Umbilical cord (tissue), 2 donors: ENCODE results near the gene NPIPA7. TPM values are rescaled to one million over a fixed set of nuclear protein-coding genes. Genes with fewer than 3 reads are reported as not detected.
"Not testable (repeated sequence)": the region's sequence is repeated elsewhere in the genome, so short reads cannot be mapped to it uniquely, and the experiment has no call there.

Source experiments
- DNase-seq: peaks from one replicate; pipeline ENCODE4 v3.0.0-alpha.2; 2015; ENCODE audit warnings: low spot score
- total RNA-seq: library from RNA; depleted of rRNA; stranded (reverse); fragments of >200 nt; gene quantifications from one replicate; pipeline ENCODE4 v1.2.3, GENCODE V29; 2014; ENCODE audit warnings: low replicate concordance; ENCODE audit not compliant: insufficient read depth

NPIPA7 gene
- not detected for total RNA-seq

DNA sequence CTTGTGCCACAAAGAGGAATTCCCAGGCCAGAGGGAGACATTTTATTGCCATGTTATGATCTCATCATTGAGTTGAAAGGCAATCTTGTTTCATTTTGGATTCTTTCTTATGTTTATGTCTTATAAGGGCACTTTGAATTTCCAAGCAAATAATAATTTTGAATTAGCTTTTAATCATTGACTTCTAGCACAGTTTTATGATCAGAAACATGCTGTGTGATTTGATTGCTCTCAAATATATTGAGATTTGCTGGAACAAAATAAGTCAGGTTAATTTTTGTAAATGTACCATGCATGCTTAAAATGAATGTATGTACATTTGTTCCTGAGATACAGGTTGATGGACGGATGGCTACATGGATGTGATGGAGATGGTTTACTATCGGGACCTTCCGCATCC lies at the start of gene NPIPA7:
Gene NPIPA7, plus strand, starts transcription at position 301 of the 400 bp plus-strand sequence. CDS start 105 bp downstream, outside the sequence.
- not testable (repeated sequence) for DNase-seq

- DNase-seq, result not testable (repeated sequence)
These were observed 47.5 kb upstream of the NPIPA7 start for GRCh38 chr16:16331466-16331865.

GRCh38 chr16:16357556-16357955 lies 21.4 kb upstream of the NPIPA7 start:
- not testable (repeated sequence) for DNase-seq

GRCh38 chr16:16358539-16359240 lies 20.2 kb upstream of the NPIPA7 start:
- not testable (repeated sequence) for DNase-seq

GRCh38 chr16:16363595-16363994 lies 15.3 kb upstream of the NPIPA7 start:
- DNase-seq, result not testable (repeated sequence)

GRCh38 chr16:16364100-16364499 lies 14.8 kb upstream of the NPIPA7 start:
- not testable (repeated sequence) for DNase-seq

- not testable (repeated sequence) for DNase-seq
These were observed 14.2 kb upstream of the NPIPA7 start for GRCh38 chr16:16364701-16365100.

- DNase-seq, result not testable (repeated sequence)
These were observed 13.6 kb upstream of the NPIPA7 start for GRCh38 chr16:16365319-16365718.

DNA sequence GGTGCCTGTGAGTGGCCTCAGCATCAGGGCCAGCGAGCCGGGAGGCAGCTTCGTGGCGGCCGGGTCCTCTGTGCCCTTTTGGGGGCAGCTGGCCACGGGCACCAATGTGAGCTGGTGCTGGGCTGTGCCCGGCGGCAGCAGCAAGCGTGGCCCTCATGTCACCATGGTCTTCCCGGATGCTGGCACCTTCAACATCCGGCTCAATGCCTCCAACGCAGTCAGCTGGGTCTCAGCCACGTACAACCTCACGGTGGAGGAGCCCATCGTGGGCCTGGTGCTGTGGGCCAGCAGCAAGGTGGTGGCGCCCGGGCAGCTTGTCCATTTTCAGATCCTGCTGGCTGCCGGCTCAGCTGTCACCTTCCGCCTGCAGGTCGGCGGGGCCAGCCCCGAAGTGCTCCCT lies 13.1 kb upstream of the NPIPA7 start:
- not testable (repeated sequence) for DNase-seq

GRCh38 chr16:16366552-16367284 lies 12.2 kb upstream of the NPIPA7 start:
- DNase-seq, result not testable (repeated sequence)

DNA sequence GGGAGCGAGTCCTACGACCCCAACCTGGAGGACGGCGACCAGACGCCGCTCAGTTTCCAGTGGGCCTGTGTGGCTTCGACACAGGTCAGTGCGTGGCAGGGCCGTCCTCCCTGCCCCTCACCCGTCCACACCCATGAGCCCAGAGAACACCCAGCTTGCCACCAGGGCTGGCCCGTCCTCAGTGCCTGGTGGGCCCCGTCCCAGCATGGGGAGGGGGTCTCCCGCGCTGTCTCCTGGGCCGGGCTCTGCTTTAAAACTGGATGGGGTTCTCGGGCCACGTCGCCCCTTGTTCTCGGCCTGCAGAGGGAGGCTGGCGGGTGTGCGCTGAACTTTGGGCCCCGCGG lies 11.7 kb upstream of the NPIPA7 start:
- not testable (repeated sequence) for DNase-seq

DNA sequence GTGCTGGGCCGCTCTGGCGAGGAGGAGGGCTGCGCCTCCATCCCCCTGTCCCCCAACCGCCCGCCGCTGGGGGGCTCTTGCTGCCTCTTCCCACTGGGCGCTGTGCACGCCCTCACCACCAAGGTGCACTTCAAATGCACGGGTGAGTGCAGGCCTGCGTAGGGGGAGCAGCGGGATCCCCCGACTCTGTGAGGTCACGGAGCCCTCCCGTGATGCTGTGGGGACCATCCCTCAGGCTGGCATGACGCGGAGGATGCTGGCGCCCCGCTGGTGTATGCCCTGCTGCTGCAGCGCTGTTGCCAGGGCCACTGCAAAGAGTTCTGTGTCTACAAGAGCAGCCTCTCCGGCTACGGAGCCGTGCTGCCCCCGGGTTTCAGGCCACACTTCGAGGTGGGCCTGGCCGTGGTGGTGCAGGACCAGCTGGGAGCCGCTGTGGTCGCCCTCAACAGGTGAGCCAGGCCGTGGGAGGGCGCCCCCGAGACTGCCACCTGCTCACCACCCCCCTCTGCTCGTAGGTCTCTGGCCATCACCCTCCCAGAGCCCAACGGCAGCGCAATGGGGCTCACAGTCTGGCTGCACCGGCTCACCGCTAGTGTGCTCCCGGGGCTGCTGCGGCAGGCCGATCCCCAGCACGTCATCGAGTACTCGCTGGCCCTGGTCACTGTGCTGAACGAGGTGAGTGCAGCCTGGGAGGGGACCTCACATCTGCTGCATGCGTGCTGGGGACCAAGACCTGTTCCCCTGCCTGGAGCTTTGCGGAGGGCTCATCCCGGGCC lies 9.7 kb upstream of the NPIPA7 start:
- not testable (repeated sequence) for DNase-seq

DNA sequence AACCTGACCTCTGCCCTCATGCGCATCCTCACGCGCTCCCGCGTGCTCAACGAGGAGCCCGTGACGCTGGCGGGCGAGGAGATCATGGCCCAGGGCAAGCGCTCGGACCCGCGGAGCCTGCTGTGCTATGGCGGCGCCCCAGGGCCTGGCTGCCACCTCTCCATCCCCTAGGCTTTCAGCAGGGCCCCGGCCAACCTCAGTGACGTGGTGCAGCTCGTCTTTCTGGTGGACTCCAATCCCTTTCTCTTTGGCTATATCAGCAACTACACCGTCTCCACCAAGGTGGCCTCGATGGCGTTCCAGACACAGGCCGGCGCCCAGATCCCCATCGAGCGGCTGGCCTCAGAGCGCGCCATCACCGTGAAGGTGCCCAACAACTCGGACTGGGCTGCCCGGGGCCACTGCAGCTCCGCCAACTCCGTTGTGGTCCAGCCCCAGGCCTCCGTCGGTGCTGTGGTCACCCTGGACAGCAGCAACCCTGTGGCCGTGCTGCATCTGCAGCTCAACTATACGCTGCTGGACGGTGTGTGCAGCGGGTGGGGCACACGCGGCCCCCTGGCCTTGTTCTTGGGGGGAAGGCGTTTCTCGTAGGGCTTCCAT lies 7.7 kb upstream of the NPIPA7 start:
- not testable (repeated sequence) for DNase-seq

DNA sequence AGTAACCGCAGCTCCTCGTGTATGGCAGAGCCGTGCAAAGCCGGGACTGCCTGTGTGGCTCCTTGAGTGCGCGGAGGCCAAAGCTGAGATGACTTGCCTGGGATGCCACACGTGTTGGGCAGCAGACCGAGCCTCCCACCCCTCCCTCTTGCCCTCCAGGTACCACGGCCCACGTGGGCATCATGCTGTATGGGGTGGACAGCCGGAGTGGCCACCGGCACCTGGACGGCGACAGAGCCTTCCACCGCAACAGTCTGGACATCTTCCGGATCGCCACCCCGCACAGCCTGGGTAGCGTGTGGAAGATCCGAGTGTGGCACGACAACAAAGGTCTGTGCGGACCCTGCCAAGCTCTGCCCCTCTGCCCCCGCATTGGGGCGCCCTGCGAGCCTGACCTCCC lies 4.7 kb upstream of the NPIPA7 start:
- DNase-seq, result not testable (repeated sequence)

GRCh38 chr16:16399685-16400084 lies 20.7 kb downstream of the NPIPA7 start:
- DNase-seq, result not testable (repeated sequence)

DNA sequence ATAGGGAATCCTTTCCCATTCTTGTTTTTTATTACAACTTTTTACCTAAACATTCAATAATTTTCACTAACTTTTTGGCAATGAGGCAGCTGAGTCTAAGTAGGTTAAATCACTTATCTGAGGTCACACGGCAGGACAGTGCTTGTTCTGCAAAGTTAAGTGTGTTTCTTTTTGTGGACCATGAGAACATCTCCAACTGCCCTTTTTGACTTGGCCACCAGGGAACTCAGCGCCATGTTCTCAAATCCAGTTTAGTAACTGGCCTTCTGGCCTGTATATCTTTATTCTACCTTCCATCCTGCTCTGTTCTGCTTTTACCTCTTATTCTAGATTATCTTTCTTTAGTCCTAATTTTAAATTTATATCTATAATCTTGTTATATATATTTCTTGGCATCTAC lies 23.4 kb downstream of the NPIPA7 start:
- not testable (repeated sequence) for DNase-seq

DNA sequence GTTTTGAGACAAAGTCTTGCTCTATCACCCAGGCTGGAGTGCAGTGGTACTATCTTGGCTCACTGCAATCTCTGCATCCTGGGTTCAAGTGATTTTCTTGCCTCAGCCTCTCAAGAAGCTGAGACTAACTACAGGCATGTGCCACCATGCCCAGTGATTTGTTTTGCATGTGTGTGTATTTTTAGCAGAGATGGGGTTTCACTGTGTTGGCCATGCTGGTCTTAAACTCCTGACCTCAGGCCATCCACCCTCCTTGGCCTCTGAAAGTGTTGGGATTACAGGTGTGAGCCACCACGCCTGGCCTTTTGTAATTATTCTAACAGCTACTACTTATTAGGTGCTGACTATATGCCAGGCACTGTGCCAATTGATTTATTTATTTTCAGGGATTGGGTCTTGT lies 25.3 kb downstream of the NPIPA7 start:
- not testable (repeated sequence) for DNase-seq

GRCh38 chr16:16405421-16405820 lies 26.5 kb downstream of the NPIPA7 start:
- DNase-seq, result not testable (repeated sequence)

- not testable (repeated sequence) for DNase-seq
These were observed 29.5 kb downstream of the NPIPA7 start for GRCh38 chr16:16408430-16408829.

- DNase-seq, result not testable (repeated sequence)
These were observed 34.8 kb downstream of the NPIPA7 start for GRCh38 chr16:16413773-16414172.

DNA sequence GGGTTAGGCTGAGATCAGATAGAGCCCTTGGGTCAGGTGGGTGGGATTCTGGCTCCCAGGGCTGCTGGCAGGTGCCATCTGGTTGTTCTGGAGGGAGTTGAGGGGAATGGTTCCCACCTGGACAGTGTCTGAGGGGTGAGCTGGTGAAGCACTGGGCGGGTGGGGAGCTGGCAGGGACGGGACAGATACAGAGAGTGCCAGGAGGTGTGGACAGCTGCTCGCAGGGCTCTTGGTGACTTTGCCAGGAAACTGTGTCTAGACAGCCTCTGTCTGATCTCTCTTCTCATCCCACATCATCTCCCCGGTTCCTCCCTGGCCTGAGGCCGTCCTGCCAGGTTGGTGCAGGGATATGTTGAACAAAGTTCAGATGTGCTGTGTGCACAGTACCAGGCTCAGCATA lies 38.1 kb downstream of the NPIPA7 start:
- DNase-seq, result not testable (repeated sequence)
